ENCODE measurements around the gene NANOS3. TPM values are rescaled to one million over a fixed set of nuclear protein-coding genes. Genes with fewer than 3 reads are reported as not detected.

NANOS3 gene
- total and polyA plus RNA-seq, 9 of the 15 experiments (the other 6 are each of a cell fraction or from before 2014, with no cell fraction given), result not detected

DNA sequence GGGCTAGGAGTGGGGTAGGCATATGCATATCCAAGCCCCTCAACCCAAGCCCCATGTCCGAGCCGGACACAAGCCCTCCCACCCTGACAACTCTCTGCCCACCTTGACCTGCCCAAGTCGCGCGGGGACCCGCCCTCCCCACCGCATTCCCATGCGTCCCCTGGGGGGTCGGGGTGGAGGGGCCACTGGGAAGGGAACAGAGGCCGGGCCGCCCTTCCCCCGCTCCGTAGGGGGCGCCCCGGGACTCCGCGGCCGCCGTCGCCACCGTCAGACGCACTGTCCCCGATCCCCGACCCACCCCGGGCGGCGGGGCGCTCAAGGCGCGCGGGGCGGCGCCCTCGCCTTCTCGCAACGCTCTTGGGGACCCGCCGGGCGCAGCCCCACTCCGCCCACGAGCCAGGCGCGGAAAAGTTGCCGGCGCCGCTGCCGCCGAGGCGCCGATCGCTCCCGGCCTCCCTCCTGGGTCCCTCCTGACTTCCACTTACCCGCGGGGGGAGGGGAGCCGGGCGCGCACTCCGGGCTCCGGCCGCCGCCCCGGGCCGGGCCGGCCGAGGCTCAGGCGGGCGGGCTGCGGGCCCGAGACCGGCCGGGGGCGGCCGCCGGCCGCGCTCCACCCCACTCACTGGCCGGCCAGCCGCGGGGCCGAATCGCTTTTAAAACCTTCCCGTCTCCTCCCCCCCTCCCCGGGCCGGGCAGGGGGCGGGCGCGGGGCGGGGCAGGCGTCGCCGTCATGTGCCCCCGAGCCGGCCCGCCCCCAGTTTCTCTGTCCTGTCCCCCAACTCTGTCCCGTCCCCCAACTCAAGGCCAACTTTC, 34.4 kb upstream of the NANOS3 start (continued):
- TF ChIP-seq, protein P1, sequence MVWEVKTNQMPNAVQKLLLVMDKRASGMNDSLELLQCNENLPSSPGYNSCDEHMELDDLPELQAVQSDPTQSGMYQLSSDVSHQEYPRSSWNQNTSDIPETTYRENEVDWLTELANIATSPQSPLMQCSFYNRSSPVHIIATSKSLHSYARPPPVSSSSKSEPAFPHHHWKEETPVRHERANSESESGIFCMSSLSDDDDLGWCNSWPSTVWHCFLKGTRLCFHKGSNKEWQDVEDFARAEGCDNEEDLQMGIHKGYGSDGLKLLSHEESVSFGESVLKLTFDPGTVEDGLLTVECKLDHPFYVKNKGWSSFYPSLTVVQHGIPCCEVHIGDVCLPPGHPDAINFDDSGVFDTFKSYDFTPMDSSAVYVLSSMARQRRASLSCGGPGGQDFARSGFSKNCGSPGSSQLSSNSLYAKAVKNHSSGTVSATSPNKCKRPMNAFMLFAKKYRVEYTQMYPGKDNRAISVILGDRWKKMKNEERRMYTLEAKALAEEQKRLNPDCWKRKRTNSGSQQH (CRISPR knock-in tag; IDR thresholded peaks at IDR 0.05), result no peak
- TF ChIP-seq JUN (IDR thresholded peaks at IDR 0.05; ENCODE audit: borderline replicate concordance, low read depth, low read length), result no peak
- no peak for TF ChIP-seq JUN (CRISPR knock-in tag; IDR thresholded peaks at IDR 0.05; ENCODE audit: borderline replicate concordance)
- no peak for TF ChIP-seq DDX20 (tag; IDR thresholded peaks at IDR 0.05; ENCODE audit: low read depth)
- no peak for TF ChIP-seq STAT5B (CRISPR knock-in tag; IDR thresholded peaks at IDR 0.05)
- no peak for TF ChIP-seq MAFG (tag; conservative IDR thresholded peaks at IDR 0.05)
- no peak for TF ChIP-seq HCFC1 (IDR thresholded peaks at IDR 0.05; ENCODE audit: low read depth, low read length)
- TF ChIP-seq XRCC5 (IDR thresholded peaks at IDR 0.05; ENCODE audit: low read depth, low read length), result no peak
- TF ChIP-seq, protein P2, sequence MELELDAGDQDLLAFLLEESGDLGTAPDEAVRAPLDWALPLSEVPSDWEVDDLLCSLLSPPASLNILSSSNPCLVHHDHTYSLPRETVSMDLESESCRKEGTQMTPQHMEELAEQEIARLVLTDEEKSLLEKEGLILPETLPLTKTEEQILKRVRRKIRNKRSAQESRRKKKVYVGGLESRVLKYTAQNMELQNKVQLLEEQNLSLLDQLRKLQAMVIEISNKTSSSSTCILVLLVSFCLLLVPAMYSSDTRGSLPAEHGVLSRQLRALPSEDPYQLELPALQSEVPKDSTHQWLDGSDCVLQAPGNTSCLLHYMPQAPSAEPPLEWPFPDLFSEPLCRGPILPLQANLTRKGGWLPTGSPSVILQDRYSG (tag; conservative IDR thresholded peaks at IDR 0.05; ENCODE audit: low read depth), result no peak
- TF ChIP-seq SREBF2 (CRISPR knock-in tag; IDR thresholded peaks at IDR 0.05), result no peak
- TF ChIP-seq CREM (IDR thresholded peaks at IDR 0.05; ENCODE audit: low read depth), result peak; percentile 60
- TF ChIP-seq, protein P3, sequence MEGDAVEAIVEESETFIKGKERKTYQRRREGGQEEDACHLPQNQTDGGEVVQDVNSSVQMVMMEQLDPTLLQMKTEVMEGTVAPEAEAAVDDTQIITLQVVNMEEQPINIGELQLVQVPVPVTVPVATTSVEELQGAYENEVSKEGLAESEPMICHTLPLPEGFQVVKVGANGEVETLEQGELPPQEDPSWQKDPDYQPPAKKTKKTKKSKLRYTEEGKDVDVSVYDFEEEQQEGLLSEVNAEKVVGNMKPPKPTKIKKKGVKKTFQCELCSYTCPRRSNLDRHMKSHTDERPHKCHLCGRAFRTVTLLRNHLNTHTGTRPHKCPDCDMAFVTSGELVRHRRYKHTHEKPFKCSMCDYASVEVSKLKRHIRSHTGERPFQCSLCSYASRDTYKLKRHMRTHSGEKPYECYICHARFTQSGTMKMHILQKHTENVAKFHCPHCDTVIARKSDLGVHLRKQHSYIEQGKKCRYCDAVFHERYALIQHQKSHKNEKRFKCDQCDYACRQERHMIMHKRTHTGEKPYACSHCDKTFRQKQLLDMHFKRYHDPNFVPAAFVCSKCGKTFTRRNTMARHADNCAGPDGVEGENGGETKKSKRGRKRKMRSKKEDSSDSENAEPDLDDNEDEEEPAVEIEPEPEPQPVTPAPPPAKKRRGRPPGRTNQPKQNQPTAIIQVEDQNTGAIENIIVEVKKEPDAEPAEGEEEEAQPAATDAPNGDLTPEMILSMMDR (IDR thresholded peaks at IDR 0.05 in 2 of 3, conservative IDR thresholded peaks at IDR 0.05 in 1 of 3; ENCODE audit: insufficient read depth in 2 of 3, low read depth in 1 of 3, low read length in 3 of 3), result peak; percentile 22 to 54 (median 41); a peak in 3 of 6 replicates
- no peak for TF ChIP-seq CEBPG (CRISPR knock-in tag; IDR thresholded peaks at IDR 0.05)
- TF ChIP-seq CEBPG (tag; conservative IDR thresholded peaks at IDR 0.05 in 1 of 2, IDR thresholded peaks at IDR 0.05 in 1 of 2), result no peak
- peak; percentile 85 for TF ChIP-seq RBBP5 (IDR thresholded peaks at IDR 0.05; ENCODE audit: borderline replicate concordance, insufficient read depth, low read length, poor library complexity, severe bottlenecking)
- TF ChIP-seq, protein P4, sequence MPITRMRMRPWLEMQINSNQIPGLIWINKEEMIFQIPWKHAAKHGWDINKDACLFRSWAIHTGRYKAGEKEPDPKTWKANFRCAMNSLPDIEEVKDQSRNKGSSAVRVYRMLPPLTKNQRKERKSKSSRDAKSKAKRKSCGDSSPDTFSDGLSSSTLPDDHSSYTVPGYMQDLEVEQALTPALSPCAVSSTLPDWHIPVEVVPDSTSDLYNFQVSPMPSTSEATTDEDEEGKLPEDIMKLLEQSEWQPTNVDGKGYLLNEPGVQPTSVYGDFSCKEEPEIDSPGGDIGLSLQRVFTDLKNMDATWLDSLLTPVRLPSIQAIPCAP (CRISPR knock-in tag; IDR thresholded peaks at IDR 0.05; ENCODE audit: borderline replicate concordance), result no peak
- TF ChIP-seq, protein P5, sequence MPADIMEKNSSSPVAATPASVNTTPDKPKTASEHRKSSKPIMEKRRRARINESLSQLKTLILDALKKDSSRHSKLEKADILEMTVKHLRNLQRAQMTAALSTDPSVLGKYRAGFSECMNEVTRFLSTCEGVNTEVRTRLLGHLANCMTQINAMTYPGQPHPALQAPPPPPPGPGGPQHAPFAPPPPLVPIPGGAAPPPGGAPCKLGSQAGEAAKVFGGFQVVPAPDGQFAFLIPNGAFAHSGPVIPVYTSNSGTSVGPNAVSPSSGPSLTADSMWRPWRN (IDR thresholded peaks at IDR 0.05; ENCODE audit: low read depth), result no peak
- no peak for TF ChIP-seq NCOR1 (IDR thresholded peaks at IDR 0.05)
- peak; percentile 77 to 83 for TF ChIP-seq MAZ (CRISPR knock-in tag; conservative IDR thresholded peaks at IDR 0.05 in 1 of 2, IDR thresholded peaks at IDR 0.05 in 1 of 2)
